ENCODE data around the gene TNS1. TPM values are rescaled to one million over a fixed set of nuclear protein-coding genes. Genes with fewer than 3 reads are reported as not detected.

TNS1 gene
- total RNA-seq, 1 experiment from 2014 or later, result 1.5 TPM

DNA sequence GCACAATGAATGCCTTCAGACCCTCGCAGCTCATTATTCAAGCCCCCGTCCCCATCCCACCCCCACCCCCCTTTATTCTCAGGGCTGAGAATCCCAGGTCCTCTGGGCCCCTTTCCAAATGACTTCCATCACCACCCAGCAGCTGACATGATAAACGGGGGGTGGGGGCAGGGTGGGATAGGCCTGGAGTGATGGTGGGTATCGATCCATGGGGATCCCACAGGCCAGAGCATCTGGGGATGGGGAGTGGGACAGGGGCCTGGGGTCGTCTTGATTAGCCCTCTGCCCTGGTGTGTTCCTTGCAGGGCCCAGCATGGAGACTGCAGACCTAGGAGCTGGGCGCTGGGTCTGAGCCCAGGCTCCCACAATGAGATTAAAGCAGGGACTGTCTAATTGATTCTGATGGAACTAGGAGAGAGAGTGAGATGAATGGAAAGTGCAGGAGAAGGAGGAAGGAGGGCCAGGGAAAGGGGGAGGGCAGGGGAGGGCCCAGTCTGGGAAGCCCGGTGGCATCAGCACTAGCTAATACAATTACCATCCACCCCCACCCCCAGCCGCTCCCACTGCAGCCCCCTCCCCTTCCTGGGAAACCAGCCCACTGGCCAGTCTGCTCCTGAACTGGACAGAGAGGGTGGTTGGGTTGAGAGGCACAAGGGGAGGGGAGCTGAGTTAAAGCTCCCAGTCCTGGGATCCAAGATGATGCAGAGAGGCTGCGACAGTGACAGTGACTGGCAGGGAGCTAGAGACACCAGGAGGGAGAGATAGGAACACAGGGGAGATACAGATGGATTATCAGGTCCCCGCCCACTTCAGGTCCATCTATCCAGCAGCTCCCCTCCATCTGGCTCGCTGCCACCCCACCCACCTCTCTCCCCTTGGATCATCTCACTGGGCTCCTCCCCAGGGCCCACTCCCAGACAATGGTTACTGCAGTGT, 13.1 kb upstream of the TNS1 start:
- H3K79me2 ChIP-seq (ENCODE audit: low read length), result no peaks in the 10 kb centered on the region
- H3F3A ChIP-seq (ENCODE audit: low read length, unreplicated experiment), result no peaks in the 10 kb centered on the region
- no peaks in the 10 kb centered on the region for H3K4me1 ChIP-seq (ENCODE audit: insufficient read depth, low read length)
- H3K36me3 ChIP-seq (ENCODE audit: low read depth, low read length), result no peaks in the 10 kb centered on the region
- no TSS peak for BruUV-seq (replicated peaks)
- no peak for ATAC-seq
- CTCF ChIA-PET, result no interaction called here
- no peak overlapping the region for H2AFZ ChIP-seq (ENCODE audit: low read length)
- TF ChIP-seq EZH2 (IDR thresholded peaks at IDR 0.05; ENCODE audit: low read length, unreplicated experiment) (no peak), EZH2phosphoT487 (IDR thresholded peaks at IDR 0.05; ENCODE audit: borderline replicate concordance, low read length) (no peak), CTCF (conservative IDR thresholded peaks at IDR 0.05; ENCODE audit: low read depth, low read length) (no peak)
- no peaks in the 10 kb centered on the region for H3K9me2 ChIP-seq (replicated peaks; ENCODE audit: low read length)
- H4K20me1 ChIP-seq (ENCODE audit: low read length), result no peaks in the 10 kb centered on the region
- no peak for DNase-seq
- H3K27ac ChIP-seq (ENCODE audit: low read length), result no peak overlapping the region
- H3K9ac ChIP-seq (ENCODE audit: low read length), result no peak overlapping the region
- POLR2A ChIA-PET (ENCODE audit: unreplicated experiment), result no interaction called here
- intact Hi-C loops (cut with micrococcal nuclease), result no loop called here
- H3K4me3 ChIP-seq (ENCODE audit: low read length), result no peak overlapping the region
- H3K4me2 ChIP-seq (ENCODE audit: low read length), result no peak overlapping the region
- no peaks in the 10 kb centered on the region for H3K9me3 ChIP-seq (ENCODE audit: low read length)
- peaks cover 19% of the 10 kb centered on the region for H3K27me3 ChIP-seq (ENCODE audit: low read length)

GRCh38 chr2:218014706-218015585, 12.2 kb upstream of the TNS1 start:
- Histone ChIP-seq H3K4me3 (ENCODE audit: low read length) (no peak overlapping the region), H3F3A (ENCODE audit: low read length, unreplicated experiment) (no peaks in the 10 kb centered on the region), H3K9ac (ENCODE audit: low read length) (no peak overlapping the region), H3K4me1 (ENCODE audit: insufficient read depth, low read length) (no peaks in the 10 kb centered on the region), H4K20me1 (ENCODE audit: low read length) (no peaks in the 10 kb centered on the region), H3K4me2 (ENCODE audit: low read length) (no peak overlapping the region), H3K36me3 (ENCODE audit: low read depth, low read length) (no peaks in the 10 kb centered on the region), H3K27ac (ENCODE audit: low read length) (no peak overlapping the region), H3K9me3 (ENCODE audit: low read length) (no peaks in the 10 kb centered on the region), H3K9me2 (replicated peaks; ENCODE audit: low read length) (no peaks in the 10 kb centered on the region), H3K27me3 (ENCODE audit: low read length) (peaks cover 28% of the 10 kb centered on the region), H3K79me2 (ENCODE audit: low read length) (no peaks in the 10 kb centered on the region), H2AFZ (ENCODE audit: low read length) (no peak overlapping the region)
- no peak for TF ChIP-seq EZH2phosphoT487 (IDR thresholded peaks at IDR 0.05; ENCODE audit: borderline replicate concordance, low read length)
- no peak for TF ChIP-seq EZH2 (IDR thresholded peaks at IDR 0.05; ENCODE audit: low read length, unreplicated experiment)
- no peak for TF ChIP-seq CTCF (conservative IDR thresholded peaks at IDR 0.05; ENCODE audit: low read depth, low read length)
- intact Hi-C loops (cut with micrococcal nuclease), result no loop called here
- DNase-seq, result no peak
- ChIA-PET CTCF (no interaction called here), POLR2A (ENCODE audit: unreplicated experiment) (no interaction called here)
- no TSS peak for BruUV-seq (replicated peaks)
- no peak for ATAC-seq
